WTC11 (cell line): ENCODE data around the gene IZUMO1. TPM values are rescaled to one million over a fixed set of nuclear protein-coding genes. Genes with fewer than 3 reads are reported as not detected.

Experiments used
- ATF1 ChIP-seq: sonication (generic); formaldehyde crosslinking; IDR thresholded peaks from 2 replicates; pipeline ENCODE4 v1.8.1; 2023; ENCODE audit warnings: mild to moderate bottlenecking, moderate library complexity, missing genetic modification reagents
- ATF2 ChIP-seq: sonication (generic); formaldehyde crosslinking; IDR thresholded peaks from 2 replicates; pipeline ENCODE4 v1.8.1; 2022; ENCODE audit warnings: low read depth, missing genetic modification reagents, borderline replicate concordance
- ATF3 ChIP-seq: sonication (generic); formaldehyde crosslinking; conservative IDR thresholded peaks from 2 replicates; pipeline ENCODE4 v1.8.1; 2022; ENCODE audit warnings: mild to moderate bottlenecking, missing genetic modification reagents
- CDX4 ChIP-seq: fragments of 250-450 bp; sonication (Bioruptor Pico); IDR thresholded peaks from 2 replicates; pipeline ENCODE4 v1.9.0; 2021; ENCODE audit warnings: moderate library complexity, mild to moderate bottlenecking, inconsistent platforms, borderline replicate concordance
- CREB1 ChIP-seq: sonication (generic); formaldehyde crosslinking; IDR thresholded peaks from 2 replicates; pipeline ENCODE4 v1.8.0; 2023; ENCODE audit warnings: mild to moderate bottlenecking, missing genetic modification reagents
- CTCF ChIP-seq: fragments of 200-600 bp; IDR thresholded peaks from 2 replicates; pipeline ENCODE4 v1.8.0; 2022; ENCODE audit warnings: antibody characterized with exemption
- E2F1 ChIP-seq: sonication (generic); formaldehyde crosslinking; IDR thresholded peaks from 2 replicates; pipeline ENCODE4 v1.8.0; 2022; ENCODE audit warnings: mild to moderate bottlenecking, missing genetic modification reagents
- EMX1 ChIP-seq: fragments of 250-450 bp; sonication (Bioruptor Pico); IDR thresholded peaks from 2 replicates; pipeline ENCODE4 v1.8.0; 2021; ENCODE audit warnings: mild to moderate bottlenecking
- FOXJ3 ChIP-seq: sonication (generic); formaldehyde crosslinking; IDR thresholded peaks from 2 replicates; pipeline ENCODE4 v1.9.0; 2021; ENCODE audit warnings: missing genetic modification reagents, mild to moderate bottlenecking, borderline replicate concordance
- FOXK1 ChIP-seq: sonication (generic); formaldehyde crosslinking; IDR thresholded peaks from 2 replicates; pipeline ENCODE4 v1.8.0; 2022; ENCODE audit warnings: mild to moderate bottlenecking, moderate library complexity, missing genetic modification reagents
- FOXP4 ChIP-seq: sonication (generic); formaldehyde crosslinking; IDR thresholded peaks from 2 replicates; pipeline ENCODE4 v1.8.0; 2022; ENCODE audit warnings: mild to moderate bottlenecking, missing genetic modification reagents
- MYBL2 ChIP-seq: sonication (generic); formaldehyde crosslinking; IDR thresholded peaks from 2 replicates; pipeline ENCODE4 v1.8.1; 2023; ENCODE audit warnings: mild to moderate bottlenecking, moderate library complexity, missing genetic modification reagents
- PRDM15 ChIP-seq: sonication (generic); formaldehyde crosslinking; IDR thresholded peaks from 2 replicates; pipeline ENCODE4 v1.8.0; 2022; ENCODE audit warnings: missing genetic modification reagents
- PRRX2 ChIP-seq: fragments of 250-450 bp; sonication (Bioruptor Pico); IDR thresholded peaks from 2 replicates; pipeline ENCODE4 v1.8.0; 2021; ENCODE audit warnings: mild to moderate bottlenecking
- USF2 ChIP-seq: sonication (generic); formaldehyde crosslinking; IDR thresholded peaks from 2 replicates; pipeline ENCODE4 v1.8.1; 2023; ENCODE audit warnings: mild to moderate bottlenecking, missing genetic modification reagents, moderate library complexity
- ZNF263 ChIP-seq: sonication (generic); formaldehyde crosslinking; IDR thresholded peaks from 2 replicates; pipeline ENCODE4 v1.8.1; 2022; ENCODE audit warnings: low read depth, mild to moderate bottlenecking, moderate library complexity, missing genetic modification reagents
- ZNF396 ChIP-seq: fragments of 250-450 bp; sonication (Bioruptor Pico); IDR thresholded peaks from 2 replicates; pipeline ENCODE4 v1.8.0; 2021; ENCODE audit warnings: mild to moderate bottlenecking, moderate library complexity, borderline replicate concordance
- ZNF423 ChIP-seq: fragments of 250-450 bp; sonication (Bioruptor Pico); IDR thresholded peaks from 2 replicates; pipeline ENCODE4 v2.1.2; 2022; ENCODE audit warnings: mild to moderate bottlenecking, moderate library complexity
- ZNF425 ChIP-seq: fragments of 250-450 bp; sonication (Bioruptor Pico); conservative IDR thresholded peaks from 2 replicates; pipeline ENCODE4 v1.9.0; 2021; ENCODE audit warnings: mild to moderate bottlenecking
- ZSCAN18 ChIP-seq: fragments of 250-450 bp; sonication (Bioruptor Pico); IDR thresholded peaks from 2 replicates; pipeline ENCODE4 v2.1.2; 2022; ENCODE audit warnings: mild to moderate bottlenecking, moderate library complexity
- total RNA-seq: library from RNA; stranded (reverse); gene quantifications from 3 replicates; pipeline ENCODE4 v1.2.3, GENCODE V29; 2021

The IZUMO1 gene
- total RNA-seq, 1 experiment from 2014 or later = 2.2 TPM

GRCh38 chr19:48738557-48739403, 7.9 kb downstream of the IZUMO1 start (continued):
- TF ChIP-seq CDX4 (CRISPR knock-in tag) (no peak), ATF1 (CRISPR knock-in tag) (no peak), CTCF (no peak), ZNF423 (CRISPR knock-in tag) (no peak), ATF3 (no peak), CREB1 (CRISPR knock-in tag) (no peak), EMX1 (CRISPR knock-in tag) (no peak), ZNF425 (CRISPR knock-in tag) (no peak), PRRX2 (CRISPR knock-in tag) (no peak), ATF2 (no peak), FOXP4 (peak; percentile 89), ZNF396 (CRISPR knock-in tag) (no peak), MYBL2 (CRISPR knock-in tag) (no peak), ZSCAN18 (CRISPR knock-in tag) (no peak), USF2 (CRISPR knock-in tag) (no peak), FOXK1 (CRISPR knock-in tag) (peak; percentile 19; the same call in 1 of the 2 replicates), E2F1 (CRISPR knock-in tag) (no peak), PRDM15 (CRISPR knock-in tag) (no peak), ZNF263 (CRISPR knock-in tag) (peak; percentile 23; the same call in 1 of the 2 replicates), FOXJ3 (no peak)
